Suprapubic skin (tissue), 4 donors: ENCODE measurements around the gene PSMD11.

Experiments used
- EP300 ChIP-seq: sonication (generic); formaldehyde crosslinking; IDR thresholded peaks from one replicate; pipeline ENCODE4 v1.6.1; 2017; ENCODE audit warnings: antibody characterized with exemption
- POLR2A ChIP-seq, 2 donors: fragments of 450-650 bp; IDR thresholded peaks; one replicate each; pipeline ENCODE4 v1.6.1; 2017; ENCODE audit warnings: antibody characterized with exemption in 2 of 2, mild to moderate bottlenecking in 2 of 2, moderate library complexity in 2 of 2
- POLR2AphosphoS5 ChIP-seq, 3 donors: sonication (generic); formaldehyde crosslinking; IDR thresholded peaks; one replicate each; pipeline ENCODE4 v1.6.1; 2017; ENCODE audit warnings: antibody characterized with exemption in 3 of 3
- TF ChIP-seq, protein P1 (sequence below), 2 donors: fragments of 200-600 bp in 1 of 2; fragments of 450-650 bp in 1 of 2; sonication (generic) in 1 of 2; IDR thresholded peaks; one replicate each; pipeline ENCODE4 v1.5.1; 2016 to 2019; ENCODE audit warnings: antibody characterized with exemption in 2 of 2, mild to moderate bottlenecking in 1 of 2, moderate library complexity in 1 of 2

DNA sequence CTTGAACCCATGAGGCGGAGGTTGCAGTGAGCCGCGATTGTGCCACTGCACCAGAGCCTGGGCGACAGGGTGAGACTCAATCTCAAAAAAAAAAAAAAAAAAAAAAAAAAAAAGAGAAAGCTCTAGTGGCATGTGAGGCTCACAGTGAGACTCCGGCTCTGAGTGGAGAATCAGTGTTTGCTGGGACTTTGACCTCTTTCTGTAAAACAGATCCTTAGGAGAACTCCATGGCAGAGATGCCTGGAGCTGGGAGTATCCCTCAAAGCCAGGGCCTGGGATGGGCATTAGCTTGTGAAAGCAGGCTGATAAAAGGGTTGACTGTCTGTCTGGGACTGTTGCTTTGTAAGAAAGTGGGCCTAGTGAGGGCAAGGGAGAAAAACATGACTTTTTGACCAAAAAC is 48.0 kb upstream of the PSMD11 start:
- TF ChIP-seq, protein P1, sequence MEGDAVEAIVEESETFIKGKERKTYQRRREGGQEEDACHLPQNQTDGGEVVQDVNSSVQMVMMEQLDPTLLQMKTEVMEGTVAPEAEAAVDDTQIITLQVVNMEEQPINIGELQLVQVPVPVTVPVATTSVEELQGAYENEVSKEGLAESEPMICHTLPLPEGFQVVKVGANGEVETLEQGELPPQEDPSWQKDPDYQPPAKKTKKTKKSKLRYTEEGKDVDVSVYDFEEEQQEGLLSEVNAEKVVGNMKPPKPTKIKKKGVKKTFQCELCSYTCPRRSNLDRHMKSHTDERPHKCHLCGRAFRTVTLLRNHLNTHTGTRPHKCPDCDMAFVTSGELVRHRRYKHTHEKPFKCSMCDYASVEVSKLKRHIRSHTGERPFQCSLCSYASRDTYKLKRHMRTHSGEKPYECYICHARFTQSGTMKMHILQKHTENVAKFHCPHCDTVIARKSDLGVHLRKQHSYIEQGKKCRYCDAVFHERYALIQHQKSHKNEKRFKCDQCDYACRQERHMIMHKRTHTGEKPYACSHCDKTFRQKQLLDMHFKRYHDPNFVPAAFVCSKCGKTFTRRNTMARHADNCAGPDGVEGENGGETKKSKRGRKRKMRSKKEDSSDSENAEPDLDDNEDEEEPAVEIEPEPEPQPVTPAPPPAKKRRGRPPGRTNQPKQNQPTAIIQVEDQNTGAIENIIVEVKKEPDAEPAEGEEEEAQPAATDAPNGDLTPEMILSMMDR (IDR thresholded peaks at IDR 0.05): no peak
- TF ChIP-seq EP300 (no peak), POLR2A (IDR thresholded peaks at IDR 0.05) (no peak), POLR2AphosphoS5 (IDR thresholded peaks at IDR 0.05) (no peak)
